CD14-positive monocyte (primary cell): Measurements from ENCODE around the gene GNRH2. TPM values are rescaled to one million over a fixed set of nuclear protein-coding genes. Genes with fewer than 3 reads are reported as not detected.

Experiments used
- DNase-seq, 3 donors: peaks; one replicate each; pipeline ENCODE4 v3.0.0-alpha.2; 2011 to 2022
- H2AFZ ChIP-seq: 2 replicates; pipeline ENCODE4 v1.6.0; 2012; ENCODE audit warnings: mild to moderate bottlenecking, low read depth, low read length, inconsistent platforms; ENCODE audit not compliant: insufficient read depth, poor library complexity, severe bottlenecking
- H3K27ac ChIP-seq, 2 donors: 1 replicate in 1 of 2; 2 replicates in 1 of 2; pipeline ENCODE4 v1.5.1; 2012 to 2013; ENCODE audit warnings: low read length in 2 of 2, control low read depth in 1 of 2, inconsistent platforms in 1 of 2, low read depth in 1 of 2, mild to moderate bottlenecking in 1 of 2
- H3K27me3 ChIP-seq, 2 donors: one replicate each; pipeline versions ENCODE4 v1.6.0 to v1.6.1; 2011 to 2013; ENCODE audit warnings: low read length in 2 of 2; ENCODE audit not compliant: control insufficient read depth in 2 of 2, insufficient read depth in 2 of 2
- H3K36me3 ChIP-seq, 2 donors: replicated peaks in 1 of 2; 1 replicate in 1 of 2; 2 replicates in 1 of 2; pipeline versions ENCODE4 v1.5.1 to v1.6.1; 2012 to 2013; ENCODE audit warnings: low read length in 2 of 2, control low read depth in 1 of 2, inconsistent platforms in 1 of 2, mild to moderate bottlenecking in 1 of 2; ENCODE audit not compliant: insufficient read depth in 2 of 2, control insufficient read depth in 1 of 2
- H3K4me1 ChIP-seq, 2 donors: 1 replicate in 1 of 2; 2 replicates in 1 of 2; pipeline versions ENCODE4 v1.5.1 to v1.6.1; 2012 to 2013; ENCODE audit warnings: low read length in 2 of 2, control low read depth in 1 of 2, inconsistent platforms in 1 of 2, mild to moderate bottlenecking in 1 of 2, moderate library complexity in 1 of 2; ENCODE audit not compliant: insufficient read depth in 2 of 2, control insufficient read depth in 1 of 2
- H3K4me2 ChIP-seq: replicated peaks from 2 replicates; pipeline ENCODE3; 2012; ENCODE audit warnings: low read length, moderate library complexity, mild to moderate bottlenecking; ENCODE audit not compliant: poor library complexity, severe bottlenecking; ENCODE audit errors: extremely low read depth
- H3K4me3 ChIP-seq, 3 experiments: fragments of 200-600 bp in 1 of 3; sonication (generic) in 1 of 3; replicated peaks in 1 of 3; 1 replicate in 2 of 3; 2 replicates in 1 of 3; pipeline ENCODE4 v1.5.1; 2011 to 2013; ENCODE audit warnings: low read length in 3 of 3, mild to moderate bottlenecking in 3 of 3, control low read depth in 2 of 3, low read depth in 2 of 3, inconsistent platforms in 1 of 3, moderate library complexity in 1 of 3
- H3K79me2 ChIP-seq: 2 replicates; pipeline ENCODE4 v1.6.0; 2012; ENCODE audit warnings: mild to moderate bottlenecking, control low read depth, inconsistent platforms, low read length, moderate library complexity; ENCODE audit not compliant: insufficient read depth
- H3K9ac ChIP-seq: 2 replicates; pipeline ENCODE4 v1.6.0; 2017; ENCODE audit warnings: low read length, mild to moderate bottlenecking; ENCODE audit not compliant: insufficient read depth, poor library complexity, severe bottlenecking
- H3K9me3 ChIP-seq, 2 donors: replicated peaks in 1 of 2; 1 replicate in 1 of 2; 2 replicates in 1 of 2; pipeline versions ENCODE4 v1.5.1 to v1.6.1; 2012 to 2013; ENCODE audit warnings: low read length in 2 of 2, control low read depth in 1 of 2; ENCODE audit not compliant: control insufficient read depth in 1 of 2, insufficient read depth in 1 of 2
- H4K20me1 ChIP-seq: 2 replicates; pipeline ENCODE4 v1.6.0; 2012; ENCODE audit warnings: mild to moderate bottlenecking, low read length, control low read depth, moderate library complexity; ENCODE audit not compliant: insufficient read depth
- H3K27ac Mint-ChIP-seq, 7 donors: one replicate each; pipeline ENCODE4 v1.8.0; 2020; ENCODE audit warnings: mild to moderate bottlenecking in 7 of 7, mixed read lengths in 7 of 7, moderate library complexity in 6 of 7, inconsistent platforms in 2 of 7
- H3K27me3 Mint-ChIP-seq, 3 donors: one replicate each; pipeline ENCODE4 v1.8.0; 2021 to 2022; ENCODE audit warnings: low read depth in 3 of 3, mild to moderate bottlenecking in 3 of 3, mixed read lengths in 3 of 3, moderate library complexity in 3 of 3, inconsistent platforms in 1 of 3
- H3K36me3 Mint-ChIP-seq, 2 donors: one replicate each; pipeline ENCODE4 v1.8.0; 2020; ENCODE audit warnings: mixed read lengths in 2 of 2, inconsistent platforms in 1 of 2, mild to moderate bottlenecking in 1 of 2
- H3K4me1 Mint-ChIP-seq: one replicate; pipeline ENCODE4 v1.8.0; 2020; ENCODE audit warnings: mild to moderate bottlenecking, mixed read lengths
- H3K4me3 Mint-ChIP-seq, 2 donors: one replicate each; pipeline ENCODE4 v1.8.0; 2020; ENCODE audit warnings: mild to moderate bottlenecking in 2 of 2, mixed read lengths in 2 of 2, moderate library complexity in 1 of 2
- H3K9me3 Mint-ChIP-seq, 7 donors: one replicate each; pipeline ENCODE4 v1.8.0; 2020 to 2022; ENCODE audit warnings: mixed read lengths in 7 of 7, mild to moderate bottlenecking in 6 of 7, moderate library complexity in 6 of 7, inconsistent platforms in 2 of 7
- CTCF ChIP-seq: fragments of 200-600 bp; IDR thresholded peaks from one replicate; pipeline ENCODE4 v1.8.0; 2022; ENCODE audit warnings: antibody characterized with exemption, mild to moderate bottlenecking
- WGBS: methylation state at CpG from one replicate; pipeline ENCODE4 v1.1.5; 2013; ENCODE audit warnings: missing lambda C conversion rate; ENCODE audit not compliant: insufficient coverage; 5-methylcytosine and 5-hydroxymethylcytosine counted together
- intact Hi-C, 2 donors: fragments of 100-400 bp; cut with micrococcal nuclease; formaldehyde crosslinking; loops; one replicate each; pipeline versions ENCODE4 v1.15.0 to v1.15.1; 2023
- polyA minus RNA-seq: library from RNA; depleted of rRNA, polyadenylated mRNA; stranded (reverse); fragments of >200 nt; gene quantifications from 2 replicates; pipeline ENCODE4 v1.2.3, GENCODE V29; 2012
- polyA plus RNA-seq, 3 donors: library from polyadenylated mRNA; depleted of rRNA in 1 of 3; unstranded in 2 of 3; stranded (reverse) in 1 of 3; fragments of 300-500 nt in 2 of 3; fragments of >200 nt in 1 of 3; fragmentation: Illumina TruSeq in 2 of 3; gene quantifications; 1 replicate in 2 of 3; 2 replicates in 1 of 3; pipeline ENCODE4 v1.2.3, GENCODE V29; 2012 to 2021
- total RNA-seq, 12 experiments: library from RNA in 1 of 12; stranded (reverse) in 1 of 12; fragments of 120-200 nt in 1 of 12; gene quantifications; one replicate each; pipeline ENCODE4 v1.2.4 and lab custom pipeline; 2013 to 2026; ENCODE audit warnings: mixed read lengths in 6 of 12, inconsistent platforms in 1 of 12

The GNRH2 gene
- 0.08 TPM for total RNA-seq (2013)
- polyA plus RNA-seq, result not detected
- polyA minus RNA-seq, result 0.28 TPM in 1 of 2 replicates, not detected in the other
- 0.04 to 1.5 (median 0.21) reads per million in 11 experiments for total RNA-seq (lab: John Stamatoyannopoulos, UW)

GRCh38 chr20:3043322-3043721, at the start of gene GNRH2:
Gene GNRH2, plus strand, starts transcription at chr20:3043622. Its CDS starts 793 bp downstream, at chr20:3044415.
- peaks cover 0 to 3% (median 2%) of the 10 kb centered on the region in 3 donors for H3K27me3 Mint-ChIP-seq
- H3K36me3 ChIP-seq, result peaks cover 26 to 40% of the 10 kb centered on the region in 2 donors

GRCh38 chr20:2995796-2996195, 47.6 kb upstream of the GNRH2 start:
- Mint-ChIP-seq H3K27me3 (no peaks in the 10 kb centered on the region), H3K27ac (no peak overlapping the region), H3K4me3 (no peak overlapping the region), H3K4me1 (no peaks in the 10 kb centered on the region), H3K36me3 (peaks cover 68 to 75% of the 10 kb centered on the region in 2 donors), H3K9me3 (no peaks in the 10 kb centered on the region)
- Histone ChIP-seq H3K4me3 (no peak overlapping the region), H3K27me3 (no peaks in the 10 kb centered on the region), H2AFZ (no peak overlapping the region), H3K4me2 (no peak overlapping the region), H3K36me3 (peaks cover 43 to 92% of the 10 kb centered on the region in 2 donors), H3K4me1 (no peaks in the 10 kb centered on the region), H3K9ac (no peak overlapping the region), H3K27ac (no peak overlapping the region), H4K20me1 (no peaks in the 10 kb centered on the region), H3K9me3 (no peaks in the 10 kb centered on the region), H3K79me2 (no peaks in the 10 kb centered on the region)
- no CpG with 5 or more reads among the region's 2 CpGs for WGBS
- intact Hi-C loops, result loop anchor here in 1 of 2 donors (10.0 kb wide), 2 partner anchors 121 to 311 kb away; partner anchors contain the start of gene PTPRA
- no peak for TF ChIP-seq CTCF
- no peak for DNase-seq

More at GRCh38 chr20:3043322-3043721, at the start of gene GNRH2:
- no peak within 1 kb of the TSS for H3K4me3 ChIP-seq
- Mint-ChIP-seq H3K27ac (peak within 1 kb of the TSS in 3 of 7 donors; percentile 27 to 63 (median 62)), H3K9me3 (no peaks in the 10 kb centered on the region), H3K36me3 (peaks cover 41 to 43% of the 10 kb centered on the region in 2 donors), H3K4me3 (peak within 1 kb of the TSS in 1 of 2 donors; percentile 20), H3K4me1 (peaks cover 19% of the 10 kb centered on the region)
- 86% methylated on average over 2 of the region's 3 CpGs for WGBS
- intact Hi-C loops, result no loop called here
- peaks cover 7% of the 10 kb centered on the region for H3K79me2 ChIP-seq
- no peaks in the 10 kb centered on the region for H3K9me3 ChIP-seq
- H3K4me1 ChIP-seq, result peaks cover 16 to 26% of the 10 kb centered on the region in 2 donors
- H3K27me3 ChIP-seq, result no peaks in the 10 kb centered on the region
- no peak within 1 kb of the TSS for H3K27ac ChIP-seq
- H3K4me2 ChIP-seq, result no peak within 1 kb of the TSS
- H2AFZ ChIP-seq, result no peak within 1 kb of the TSS
- no peaks in the 10 kb centered on the region for H4K20me1 ChIP-seq
- no peak for DNase-seq
- no peak within 1 kb of the TSS for H3K9ac ChIP-seq
- no peak for TF ChIP-seq CTCF
